ENCODE data around the gene FAM229A. TPM values are rescaled to one million over a fixed set of nuclear protein-coding genes. Genes with fewer than 3 reads are reported as not detected.

The FAM229A gene
- polyA plus RNA-seq, 3 donors: 19.9 TPM; not detected in 2

DNA sequence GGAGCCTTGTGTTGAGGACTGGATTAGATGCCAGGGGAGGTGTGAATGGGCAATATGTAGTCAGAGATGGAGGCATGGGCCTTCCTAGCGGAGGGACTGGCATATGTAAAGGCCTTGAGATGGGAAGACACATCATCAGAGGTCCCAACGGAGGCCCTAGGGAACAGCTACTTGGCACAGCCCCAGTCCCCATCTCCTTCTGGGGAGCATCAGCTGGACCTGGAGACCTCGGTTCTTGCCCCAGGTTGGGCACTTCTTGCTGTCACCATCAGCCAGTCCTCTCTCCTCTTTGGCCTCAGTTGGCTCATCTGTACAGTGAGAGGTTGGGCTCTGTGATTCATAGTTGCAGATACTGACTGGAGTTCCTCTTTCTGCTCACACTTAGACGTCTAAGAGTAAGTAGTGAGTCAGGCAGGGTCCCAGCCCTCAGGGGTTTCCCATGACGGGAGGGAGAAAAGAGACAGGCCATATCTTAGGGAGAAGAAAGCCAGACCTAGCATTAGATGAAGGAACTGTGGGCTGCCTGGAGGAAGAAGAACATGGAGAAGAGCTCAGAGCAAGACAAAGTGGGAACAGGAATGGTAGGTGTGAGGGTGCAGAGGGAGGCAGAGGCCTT lies 22.8 kb downstream of the FAM229A start:
- peaks cover 26 to 36% (median 32%) of the 10 kb centered on the region in 3 donors for H3K27me3 Mint-ChIP-seq (ENCODE audit: low read depth in 3 of 3)
- peak overlapping the region; percentile 44 for H3K9ac ChIP-seq (ENCODE audit: insufficient read depth, low read length, poor library complexity, severe bottlenecking)
- H3K27ac ChIP-seq (ENCODE audit: low read depth in 1 of 2, low read length in 2 of 2): peak overlapping the region; percentile 56 to 100

GRCh38 chr1:32338637-32339145 lies 23.6 kb downstream of the FAM229A start:
- H3K4me1 Mint-ChIP-seq: peaks cover 66% of the 10 kb centered on the region
- 96% methylated on average over 8 of the region's 14 CpGs for WGBS (ENCODE audit: insufficient coverage)
- H3K9me3 Mint-ChIP-seq: peaks cover 0 to 8% (median 4%) of the 10 kb centered on the region in 7 donors
- Histone ChIP-seq H3K9me3 (replicated peaks in 1 of 2; ENCODE audit: control insufficient read depth in 1 of 2, insufficient read depth in 1 of 2, low read length in 2 of 2) (no peaks in the 10 kb centered on the region), H3K27ac (ENCODE audit: low read depth in 1 of 2, low read length in 2 of 2) (peak overlapping the region in 1 of 2 donors; percentile 100), H3K27me3 (ENCODE audit: control insufficient read depth in 2 of 2, insufficient read depth in 2 of 2, low read length in 2 of 2) (peaks cover 7 to 13% of the 10 kb centered on the region in 2 donors), H3K4me1 (ENCODE audit: control insufficient read depth in 1 of 2, insufficient read depth in 2 of 2, low read length in 2 of 2) (peaks cover 51 to 76% of the 10 kb centered on the region in 2 donors), H3K79me2 (ENCODE audit: insufficient read depth, low read length) (no peaks in the 10 kb centered on the region), H2AFZ (ENCODE audit: insufficient read depth, low read depth, low read length, poor library complexity, severe bottlenecking) (no peak overlapping the region), H3K4me3 (replicated peaks in 1 of 3; ENCODE audit: low read depth in 2 of 3, low read length in 3 of 3) (peak overlapping the region in 1 of 3 experiments; percentile 12), H3K4me2 (replicated peaks; ENCODE audit: extremely low read depth, low read length, poor library complexity, severe bottlenecking) (no peak overlapping the region), H3K36me3 (replicated peaks in 1 of 2; ENCODE audit: control insufficient read depth in 1 of 2, insufficient read depth in 2 of 2, low read length in 2 of 2) (peaks cover under 1 to 7% of the 10 kb centered on the region in 2 donors), H4K20me1 (ENCODE audit: insufficient read depth, low read length) (peaks cover 15% of the 10 kb centered on the region), H3K9ac (ENCODE audit: insufficient read depth, low read length, poor library complexity, severe bottlenecking) (peak overlapping the region; percentile 44)
- H3K27ac Mint-ChIP-seq: peak overlapping the region; percentile 95 to 99 (median 99)
- peaks cover 28 to 36% (median 32%) of the 10 kb centered on the region in 3 donors for H3K27me3 Mint-ChIP-seq (ENCODE audit: low read depth in 3 of 3)
- peaks cover 20 to 32% of the 10 kb centered on the region in 2 donors for H3K36me3 Mint-ChIP-seq
- intact Hi-C loops (cut with micrococcal nuclease): loop anchor here in 1 of 2 donors (1.0 to 5.0 kb wide), 4 partner anchors 13 to 401 kb away; partner anchors contain the start of genes BSDC1 and PTP4A2
- peak overlapping the region; percentile 13 to 71 for H3K4me3 Mint-ChIP-seq
- DNase-seq: no peak
- TF ChIP-seq, protein P1, sequence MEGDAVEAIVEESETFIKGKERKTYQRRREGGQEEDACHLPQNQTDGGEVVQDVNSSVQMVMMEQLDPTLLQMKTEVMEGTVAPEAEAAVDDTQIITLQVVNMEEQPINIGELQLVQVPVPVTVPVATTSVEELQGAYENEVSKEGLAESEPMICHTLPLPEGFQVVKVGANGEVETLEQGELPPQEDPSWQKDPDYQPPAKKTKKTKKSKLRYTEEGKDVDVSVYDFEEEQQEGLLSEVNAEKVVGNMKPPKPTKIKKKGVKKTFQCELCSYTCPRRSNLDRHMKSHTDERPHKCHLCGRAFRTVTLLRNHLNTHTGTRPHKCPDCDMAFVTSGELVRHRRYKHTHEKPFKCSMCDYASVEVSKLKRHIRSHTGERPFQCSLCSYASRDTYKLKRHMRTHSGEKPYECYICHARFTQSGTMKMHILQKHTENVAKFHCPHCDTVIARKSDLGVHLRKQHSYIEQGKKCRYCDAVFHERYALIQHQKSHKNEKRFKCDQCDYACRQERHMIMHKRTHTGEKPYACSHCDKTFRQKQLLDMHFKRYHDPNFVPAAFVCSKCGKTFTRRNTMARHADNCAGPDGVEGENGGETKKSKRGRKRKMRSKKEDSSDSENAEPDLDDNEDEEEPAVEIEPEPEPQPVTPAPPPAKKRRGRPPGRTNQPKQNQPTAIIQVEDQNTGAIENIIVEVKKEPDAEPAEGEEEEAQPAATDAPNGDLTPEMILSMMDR (IDR thresholded peaks at IDR 0.05): no peak

More for the DNA sequence above, 22.8 kb downstream of the FAM229A start:
- WGBS (ENCODE audit: insufficient coverage): 56% methylated on average over 3 of the region's 5 CpGs
- DNase-seq: peak; percentile 94 to 99 (median 99)
- Histone ChIP-seq H4K20me1 (ENCODE audit: insufficient read depth, low read length) (peaks cover 7% of the 10 kb centered on the region), H3K4me2 (replicated peaks; ENCODE audit: extremely low read depth, low read length, poor library complexity, severe bottlenecking) (peak overlapping the region; percentile 16), H3K9me3 (replicated peaks in 1 of 2; ENCODE audit: control insufficient read depth in 1 of 2, insufficient read depth in 1 of 2, low read length in 2 of 2) (no peaks in the 10 kb centered on the region), H3K4me3 (replicated peaks in 1 of 3; ENCODE audit: low read depth in 2 of 3, low read length in 3 of 3) (peak overlapping the region in 1 of 3 experiments; percentile 7), H3K27me3 (ENCODE audit: control insufficient read depth in 2 of 2, insufficient read depth in 2 of 2, low read length in 2 of 2) (peaks cover 4 to 6% of the 10 kb centered on the region in 2 donors), H3K79me2 (ENCODE audit: insufficient read depth, low read length) (no peaks in the 10 kb centered on the region), H2AFZ (ENCODE audit: insufficient read depth, low read depth, low read length, poor library complexity, severe bottlenecking) (no peak overlapping the region), H3K36me3 (replicated peaks in 1 of 2; ENCODE audit: control insufficient read depth in 1 of 2, insufficient read depth in 2 of 2, low read length in 2 of 2) (no peaks in the 10 kb centered on the region), H3K4me1 (ENCODE audit: control insufficient read depth in 1 of 2, insufficient read depth in 2 of 2, low read length in 2 of 2) (peaks cover 50 to 74% of the 10 kb centered on the region in 2 donors)
- TF ChIP-seq, protein P1 (IDR thresholded peaks at IDR 0.05): no peak
- Mint-ChIP-seq H3K27ac (peak overlapping the region; percentile 86 to 99 (median 99)), H3K4me3 (peak overlapping the region in 1 of 2 donors; percentile 44), H3K36me3 (peaks cover 13 to 25% of the 10 kb centered on the region in 2 donors), H3K4me1 (peaks cover 60% of the 10 kb centered on the region), H3K9me3 (peaks cover 0 to 6% (median 2%) of the 10 kb centered on the region in 7 donors)
- intact Hi-C loops (cut with micrococcal nuclease): loop anchor here in 1 of 2 donors (1.0 to 5.0 kb wide), 4 partner anchors 12 to 402 kb away; partner anchors contain the start of genes BSDC1 and PTP4A2

Data from CD14-positive monocyte (primary cell).